Retinal pigment epithelial cell (primary cell): ENCODE results near the gene NEO1.
A peak's percentile ranks its signal among the peaks of the same experiment; 100 is the strongest.

Experiments
- DNase-seq: peaks from one replicate; pipeline ENCODE4 v3.0.0-alpha.2; 2010; ENCODE audit warnings: low read depth
- H3K4me3 ChIP-seq: 2 replicates; pipeline ENCODE4 v1.5.1; 2011; ENCODE audit warnings: mild to moderate bottlenecking, low read length, control low read depth, moderate library complexity
- TF ChIP-seq, protein P1 (sequence below): conservative IDR thresholded peaks from 2 replicates; pipeline ENCODE4 v1.5.1; 2011; ENCODE audit warnings: low read depth, low read length, control low read depth, inconsistent platforms

The NEO1 gene

DNA sequence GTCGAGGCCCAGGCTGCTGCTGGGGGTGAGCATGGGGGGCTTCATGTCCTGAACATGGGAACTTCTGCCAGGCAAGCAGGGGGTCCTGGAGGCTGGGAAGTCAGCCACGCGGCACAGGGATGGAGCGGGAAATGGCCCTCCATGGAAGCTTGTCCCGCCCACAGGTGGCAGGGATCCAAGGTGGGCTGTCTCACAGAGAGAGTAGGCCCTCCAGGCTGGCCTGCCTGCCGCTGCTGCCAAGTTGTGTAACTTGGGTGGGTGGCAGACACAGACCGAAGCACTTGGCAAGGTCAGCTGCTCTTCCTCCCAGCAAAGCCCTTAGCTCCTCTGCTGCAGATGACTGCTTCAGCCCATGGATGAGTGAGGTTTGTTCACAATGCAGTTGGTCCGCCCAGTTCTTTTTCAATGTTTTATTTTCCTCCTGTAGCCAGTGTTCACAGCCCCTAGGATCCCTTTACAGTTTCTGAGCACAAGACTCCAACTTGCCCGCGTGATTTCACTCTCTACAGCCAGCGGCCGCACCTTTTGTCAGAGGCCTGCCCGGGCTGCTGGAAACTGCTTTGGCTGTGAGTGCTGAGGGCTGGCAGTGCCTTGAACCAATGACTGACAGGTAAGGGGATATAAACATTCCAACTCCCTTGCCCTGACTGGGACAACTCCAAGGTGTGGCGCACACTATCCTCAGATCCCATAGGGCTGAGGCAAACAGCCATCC is 289.8 kb downstream of the NEO1 start:
- no peak for DNase-seq
- no peak overlapping the region for H3K4me3 ChIP-seq
- TF ChIP-seq, protein P1, sequence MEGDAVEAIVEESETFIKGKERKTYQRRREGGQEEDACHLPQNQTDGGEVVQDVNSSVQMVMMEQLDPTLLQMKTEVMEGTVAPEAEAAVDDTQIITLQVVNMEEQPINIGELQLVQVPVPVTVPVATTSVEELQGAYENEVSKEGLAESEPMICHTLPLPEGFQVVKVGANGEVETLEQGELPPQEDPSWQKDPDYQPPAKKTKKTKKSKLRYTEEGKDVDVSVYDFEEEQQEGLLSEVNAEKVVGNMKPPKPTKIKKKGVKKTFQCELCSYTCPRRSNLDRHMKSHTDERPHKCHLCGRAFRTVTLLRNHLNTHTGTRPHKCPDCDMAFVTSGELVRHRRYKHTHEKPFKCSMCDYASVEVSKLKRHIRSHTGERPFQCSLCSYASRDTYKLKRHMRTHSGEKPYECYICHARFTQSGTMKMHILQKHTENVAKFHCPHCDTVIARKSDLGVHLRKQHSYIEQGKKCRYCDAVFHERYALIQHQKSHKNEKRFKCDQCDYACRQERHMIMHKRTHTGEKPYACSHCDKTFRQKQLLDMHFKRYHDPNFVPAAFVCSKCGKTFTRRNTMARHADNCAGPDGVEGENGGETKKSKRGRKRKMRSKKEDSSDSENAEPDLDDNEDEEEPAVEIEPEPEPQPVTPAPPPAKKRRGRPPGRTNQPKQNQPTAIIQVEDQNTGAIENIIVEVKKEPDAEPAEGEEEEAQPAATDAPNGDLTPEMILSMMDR: no peak

DNA sequence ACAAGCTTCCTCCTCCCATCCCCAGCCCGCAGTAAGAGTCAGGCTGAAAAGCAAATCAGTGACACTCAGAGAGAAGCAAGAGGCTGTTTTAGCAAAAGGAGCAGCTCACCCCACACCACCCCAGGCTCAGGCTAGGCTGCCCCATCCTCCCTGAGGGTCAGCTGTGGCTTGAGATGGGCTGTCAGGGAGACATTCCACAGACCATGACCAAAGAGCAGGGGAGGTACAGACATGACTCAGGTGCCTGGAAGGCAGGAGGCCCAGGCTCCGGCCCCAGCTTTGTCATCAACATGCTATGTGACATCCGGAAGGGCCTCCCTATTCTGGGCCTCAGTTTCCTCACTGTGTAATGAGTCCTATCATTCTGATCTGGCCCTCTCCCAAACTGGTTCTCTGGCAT is 291.8 kb downstream of the NEO1 start:
- TF ChIP-seq, protein P1: no peak
- H3K4me3 ChIP-seq: no peak overlapping the region
- DNase-seq: no peak

DNA sequence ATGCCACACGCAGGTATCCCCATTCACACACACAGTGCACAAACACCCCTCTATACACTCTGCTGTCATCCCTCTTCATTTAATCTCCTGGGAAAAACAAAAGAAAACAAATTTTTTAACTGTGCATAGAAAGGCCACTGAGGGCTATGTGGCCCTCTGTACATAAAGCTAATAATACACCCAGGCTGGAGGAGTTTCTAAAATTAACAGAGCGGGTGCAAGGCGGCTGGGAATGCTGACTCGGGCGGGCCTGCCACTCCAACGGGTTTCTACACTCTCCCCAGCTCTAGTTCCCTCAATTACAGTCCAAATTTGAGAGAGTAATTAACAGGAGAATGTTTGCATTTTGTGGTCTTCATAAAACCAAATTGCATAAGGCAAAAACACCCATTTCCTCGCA is 293.4 kb downstream of the NEO1 start:
- TF ChIP-seq, protein P1: no peak
- H3K4me3 ChIP-seq: no peak overlapping the region
- no peak for DNase-seq

DNA sequence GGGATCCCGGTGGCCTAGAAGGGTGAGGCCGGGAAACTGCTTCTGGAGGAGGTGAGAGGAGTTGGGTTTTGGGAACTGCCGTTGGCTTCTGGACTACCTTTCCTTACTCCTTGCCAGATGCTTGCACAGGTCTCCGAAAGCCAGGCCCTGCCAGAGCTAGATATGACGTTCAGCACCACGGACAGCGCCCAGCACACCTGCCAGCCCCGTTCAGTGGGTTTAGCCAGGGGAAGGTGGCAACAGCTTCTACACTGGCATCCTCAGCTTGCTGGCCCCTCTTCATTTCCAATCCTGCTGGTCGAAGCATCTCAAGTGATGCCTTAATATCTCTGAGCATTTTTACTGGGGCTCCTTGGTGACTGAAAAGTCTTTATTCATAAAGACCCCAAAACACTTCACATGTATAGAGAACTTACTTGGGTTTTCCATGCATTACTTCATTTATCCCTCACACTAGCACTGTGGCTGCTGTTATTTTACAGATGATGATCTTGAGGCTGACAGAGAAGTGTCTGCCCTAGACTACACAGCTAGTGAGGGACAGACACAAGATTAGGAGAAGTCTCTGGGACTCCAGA is 294.6 kb downstream of the NEO1 start:
- no peak overlapping the region for H3K4me3 ChIP-seq
- TF ChIP-seq, protein P1: no peak
- peak; percentile 12 for DNase-seq

DNA sequence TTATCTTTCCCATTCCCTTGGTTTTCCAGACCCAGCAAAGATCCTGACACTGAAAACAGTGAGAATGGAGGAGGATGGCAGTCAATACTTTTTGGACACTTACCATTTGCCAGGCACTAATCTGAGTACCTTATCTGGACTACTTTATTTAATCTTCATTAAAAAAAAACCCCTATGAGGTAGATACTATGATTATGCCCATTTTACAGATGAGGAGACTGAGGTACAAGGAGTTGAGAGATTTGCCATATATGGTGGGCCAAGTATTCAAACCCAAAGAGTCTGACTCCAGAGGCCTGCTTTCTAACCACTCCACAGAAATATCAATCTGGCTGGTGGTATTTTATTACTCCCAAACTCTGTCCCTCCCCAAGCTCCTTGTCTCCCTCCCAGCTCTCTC is 296.9 kb downstream of the NEO1 start:
- TF ChIP-seq, protein P1: no peak
- no peak overlapping the region for H3K4me3 ChIP-seq
- no peak for DNase-seq

DNA sequence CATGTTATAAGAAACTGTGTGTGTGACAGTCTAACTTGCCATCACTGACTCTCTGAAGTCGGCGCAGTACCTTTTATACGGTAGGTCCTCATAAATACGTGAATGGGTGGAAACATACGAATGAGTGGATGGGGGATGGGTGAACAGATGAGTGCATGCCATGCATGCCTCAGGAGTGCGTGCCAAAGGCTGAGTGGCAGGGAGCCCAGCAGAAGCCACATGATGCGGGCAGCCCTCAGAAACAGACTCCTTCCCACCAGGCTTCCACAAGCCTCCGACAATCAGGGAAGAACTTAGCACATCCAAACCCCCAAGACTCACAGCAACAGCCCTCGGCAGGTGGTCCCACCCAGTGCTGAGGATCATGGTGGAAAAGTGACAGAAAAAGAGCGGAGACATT is 299.8 kb downstream of the NEO1 start:
- TF ChIP-seq, protein P1: no peak
- no peak overlapping the region for H3K4me3 ChIP-seq
- DNase-seq: peak; percentile 25

DNA sequence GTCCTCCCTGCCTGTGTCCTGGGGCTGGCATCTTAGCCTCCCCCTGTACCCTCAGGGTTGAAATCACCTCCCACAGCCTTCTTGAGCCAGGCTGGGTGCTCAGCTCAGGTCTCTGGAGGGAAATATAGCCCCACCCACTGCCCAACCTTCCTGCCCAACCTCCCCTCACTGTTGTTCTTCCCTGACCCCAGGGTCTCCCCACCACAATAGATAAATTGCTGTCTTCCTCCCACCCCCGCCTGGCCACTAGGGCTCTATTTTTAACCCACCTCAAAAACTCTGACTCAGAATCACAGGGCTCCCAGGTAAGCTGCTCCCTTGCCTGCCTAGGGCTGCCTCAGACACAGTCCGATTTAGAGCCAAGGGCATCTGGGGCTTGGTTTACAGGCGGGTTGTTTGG is 301.5 kb downstream of the NEO1 start:
- H3K4me3 ChIP-seq: no peak overlapping the region
- DNase-seq: no peak
- TF ChIP-seq, protein P1: no peak
